Measurements from ENCODE around the gene NPAS3.

NPAS3 gene

DNA sequence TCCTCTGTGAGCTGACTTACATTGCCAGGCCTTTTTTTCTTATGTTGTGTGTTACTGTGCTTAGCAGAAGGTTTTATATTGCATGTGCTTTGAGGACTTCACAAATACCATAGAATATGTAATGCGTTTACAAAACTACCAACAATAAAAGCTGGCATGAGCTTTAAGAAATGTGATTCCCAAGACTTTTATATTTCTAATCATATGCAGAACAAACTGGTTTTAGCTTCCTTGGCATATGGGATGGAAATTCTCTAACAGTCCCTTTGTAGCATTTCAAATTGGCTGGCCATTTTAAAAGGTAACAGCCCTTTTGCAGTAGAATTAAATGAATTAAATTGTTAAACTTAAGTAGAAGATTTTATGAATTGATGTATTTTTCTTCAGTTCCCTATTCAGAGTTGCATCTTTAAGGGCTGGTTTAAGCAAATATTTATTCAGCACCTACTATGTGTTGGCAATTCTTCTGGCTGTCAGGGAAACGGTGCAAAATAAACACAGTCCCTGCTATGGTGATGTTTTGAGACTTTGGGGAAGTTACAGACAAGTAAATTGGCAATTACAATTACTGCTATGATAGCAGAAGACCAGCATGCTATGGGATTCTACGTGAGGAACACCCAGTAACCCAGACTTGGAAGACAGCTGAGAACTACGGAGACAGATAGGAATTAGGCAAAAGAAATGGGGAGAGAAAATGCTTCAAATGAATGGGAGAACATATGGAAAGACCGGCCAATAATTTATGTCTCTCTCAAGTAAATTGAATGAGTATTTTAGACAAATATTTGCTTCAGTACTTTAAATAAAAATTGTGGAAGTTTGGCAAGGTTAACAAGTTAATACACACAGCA is 565.8 kb downstream of the NPAS3 start:
- in situ Hi-C loops (cut with MboI; ENCODE audit: low sequenced_read_pairs) = no loop called here

- in situ Hi-C loops (cut with MboI; ENCODE audit: low sequenced_read_pairs) = no loop called here
These were observed 566.7 kb downstream of the NPAS3 start for GRCh38 chr14:33505266-33505962.

DNA sequence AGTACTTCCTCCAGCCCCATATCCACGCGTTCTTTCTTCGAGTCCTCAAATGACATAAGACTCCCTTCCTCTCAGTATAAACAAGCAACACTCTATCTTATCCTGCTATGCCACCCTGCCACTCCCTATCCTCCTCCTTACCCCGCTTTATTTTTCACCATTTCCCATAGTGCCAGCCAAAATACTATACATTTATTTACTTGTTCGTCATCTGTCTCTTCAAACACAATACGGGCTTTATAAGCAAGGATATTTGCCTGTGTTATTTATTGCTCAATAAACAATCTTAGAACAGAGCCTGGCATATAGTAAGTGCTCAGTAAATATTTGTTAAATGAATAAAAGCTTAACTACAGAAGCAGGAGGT is 567.3 kb downstream of the NPAS3 start:
- in situ Hi-C loops (cut with MboI; ENCODE audit: low sequenced_read_pairs) = no loop called here

DNA sequence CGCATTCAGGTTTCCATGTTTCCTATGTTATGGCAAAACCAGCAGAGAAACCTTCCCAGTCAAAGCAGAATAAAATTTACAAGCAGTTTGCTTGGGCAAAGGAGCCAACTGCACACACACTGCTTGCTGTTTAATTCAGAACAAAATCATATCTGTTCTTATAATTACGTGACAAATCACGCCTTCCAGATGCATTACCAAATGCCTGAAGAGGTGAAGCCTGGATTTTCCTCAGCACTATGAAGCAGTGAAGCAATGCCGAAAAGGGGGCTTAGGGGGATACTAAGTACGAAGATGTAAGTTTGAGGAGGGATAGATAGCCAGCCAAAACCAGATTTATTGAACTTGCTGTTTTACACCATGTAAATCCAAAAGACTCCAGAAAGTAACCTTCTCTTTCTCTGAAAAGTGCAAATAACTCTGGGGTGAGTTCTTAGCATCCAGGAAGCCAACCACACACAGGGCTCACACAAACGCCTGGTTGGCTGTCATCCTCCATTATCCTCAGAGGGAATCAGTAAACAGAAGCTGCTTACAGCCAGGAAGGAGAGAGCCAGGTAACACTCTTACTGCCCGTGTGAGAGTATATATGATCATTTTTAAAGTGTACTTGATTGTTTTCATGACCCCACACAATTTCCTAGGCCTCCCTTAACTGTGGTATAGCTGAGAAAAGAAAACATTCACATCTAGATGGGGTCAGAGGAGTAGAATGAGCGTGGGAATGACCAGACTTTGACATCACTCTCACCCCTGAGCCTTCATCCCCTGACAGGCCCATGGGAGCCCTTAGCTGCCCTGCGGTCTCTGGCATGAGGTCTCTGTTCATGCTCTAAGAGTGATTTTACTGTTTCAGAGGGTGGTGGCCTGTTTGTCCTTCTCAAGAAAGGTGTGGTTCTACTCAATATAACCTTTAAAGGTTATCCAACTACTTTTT is 569.7 kb downstream of the NPAS3 start:
- in situ Hi-C loops (cut with MboI; ENCODE audit: low sequenced_read_pairs) = no loop called here

DNA sequence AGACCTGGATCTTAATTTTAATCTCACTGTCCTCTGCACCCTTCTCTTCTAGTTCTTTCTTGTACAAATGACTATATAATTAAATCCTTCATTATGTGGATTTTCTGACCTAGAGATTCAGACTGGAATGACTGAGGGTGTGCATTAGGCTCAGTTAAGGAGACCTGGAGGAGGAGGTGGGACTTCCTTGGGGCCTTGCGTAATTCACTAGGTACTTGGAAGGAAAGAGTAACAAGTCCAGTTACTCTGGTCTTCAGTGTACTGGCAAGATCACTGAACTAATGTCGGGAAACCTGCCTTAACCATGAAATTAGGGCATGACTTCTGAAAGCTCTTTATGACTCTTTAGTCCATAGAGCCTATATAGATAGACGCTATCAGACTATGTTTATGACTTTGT is 570.8 kb downstream of the NPAS3 start:
- in situ Hi-C loops (cut with MboI; ENCODE audit: low sequenced_read_pairs) = no loop called here

- in situ Hi-C loops (cut with MboI; ENCODE audit: low sequenced_read_pairs) = no loop called here
These were observed 571.4 kb downstream of the NPAS3 start for GRCh38 chr14:33510063-33510481.

- in situ Hi-C loops (cut with MboI; ENCODE audit: low sequenced_read_pairs) = no loop called here
These were observed 572.3 kb downstream of the NPAS3 start for GRCh38 chr14:33510991-33511390.

GRCh38 chr14:33511851-33512640 is 573.4 kb downstream of the NPAS3 start:
- in situ Hi-C loops (cut with MboI; ENCODE audit: low sequenced_read_pairs) = no loop called here

DNA sequence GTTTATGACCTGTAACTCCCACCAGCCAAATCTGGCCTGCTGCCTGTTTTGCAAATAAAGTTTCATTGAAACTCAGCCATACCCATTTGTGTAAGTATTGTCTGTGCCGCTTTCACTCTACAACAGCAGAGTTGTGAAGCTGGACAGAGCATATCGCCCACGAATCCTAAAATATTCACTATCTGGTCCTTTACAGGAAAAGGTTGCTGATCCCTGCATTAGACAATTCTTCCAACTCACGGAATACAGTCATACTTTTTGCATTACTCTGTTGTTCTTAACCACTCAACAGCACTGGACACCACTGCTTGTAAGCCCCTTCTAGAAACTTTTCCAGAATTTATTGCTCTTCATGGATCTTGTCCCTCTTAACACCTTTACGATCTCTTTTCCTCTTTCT is 576.8 kb downstream of the NPAS3 start:
- in situ Hi-C loops (cut with MboI; ENCODE audit: low sequenced_read_pairs) = no loop called here

DNA sequence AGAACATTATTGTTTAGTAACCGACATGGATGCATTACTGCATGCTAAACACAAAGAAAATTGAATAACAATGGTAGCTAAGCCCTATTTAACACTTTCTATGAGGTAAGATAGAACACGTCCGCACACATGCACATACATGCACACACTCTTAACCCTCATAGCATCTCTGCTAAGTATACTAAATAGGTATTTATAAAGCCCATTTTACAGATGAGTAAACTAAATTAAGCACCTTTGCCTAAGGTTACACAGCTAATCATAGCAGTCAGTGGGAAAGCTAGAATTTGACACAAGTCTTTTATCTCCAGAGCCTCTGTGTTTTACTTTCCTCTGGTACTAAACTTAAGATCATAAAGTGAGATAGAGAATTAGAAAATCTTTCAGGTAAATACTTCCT is 577.2 kb downstream of the NPAS3 start:
- in situ Hi-C loops (cut with MboI; ENCODE audit: low sequenced_read_pairs) = no loop called here

GRCh38 chr14:33516898-33517436 is 578.3 kb downstream of the NPAS3 start:
- in situ Hi-C loops (cut with MboI; ENCODE audit: low sequenced_read_pairs) = no loop called here

GRCh38 chr14:33521192-33521591 is 582.5 kb downstream of the NPAS3 start:
- in situ Hi-C loops (cut with MboI; ENCODE audit: low sequenced_read_pairs) = no loop called here

DNA sequence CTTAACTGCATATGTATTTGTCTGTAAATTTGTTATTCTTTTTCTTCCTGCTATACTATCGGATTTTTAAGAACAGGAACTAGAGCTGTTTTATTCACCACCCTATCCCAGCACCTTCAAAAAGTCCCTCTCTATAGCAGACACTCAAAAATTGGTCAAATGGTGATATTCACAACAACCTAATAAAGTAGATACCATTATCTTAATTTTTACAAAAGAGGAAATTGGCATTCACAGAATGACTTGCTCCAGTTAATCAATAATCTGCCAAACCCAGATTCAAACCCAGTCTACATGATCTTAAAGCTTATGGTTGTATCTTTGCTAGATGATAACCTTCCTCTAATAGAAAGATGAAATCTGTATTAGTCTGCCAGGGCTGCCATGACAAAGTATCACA is 585.6 kb downstream of the NPAS3 start:
- in situ Hi-C loops (cut with MboI; ENCODE audit: low sequenced_read_pairs) = no loop called here

DNA sequence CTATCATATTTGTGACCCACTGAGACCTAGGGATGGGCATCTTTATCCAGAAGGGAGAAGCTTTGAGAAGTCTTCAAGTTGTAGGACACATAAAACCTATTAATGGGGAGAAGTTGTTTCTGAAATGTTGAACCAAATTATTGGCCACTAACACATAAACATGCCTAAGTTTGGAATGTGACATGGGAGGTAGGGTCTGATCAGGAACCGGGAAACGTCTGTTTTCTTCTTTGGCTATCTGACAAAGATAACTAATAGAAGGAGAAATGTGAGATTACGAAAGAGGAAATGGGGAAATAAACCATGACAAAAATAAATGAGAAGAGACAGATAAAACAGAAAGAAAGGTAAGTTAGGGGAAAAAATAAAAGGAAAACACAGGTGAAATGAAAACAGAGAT is 586.9 kb downstream of the NPAS3 start:
- in situ Hi-C loops (cut with MboI; ENCODE audit: low sequenced_read_pairs) = no loop called here

- in situ Hi-C loops (cut with MboI; ENCODE audit: low sequenced_read_pairs) = no loop called here
These were observed 588.5 kb downstream of the NPAS3 start for GRCh38 chr14:33527023-33527634.

DNA sequence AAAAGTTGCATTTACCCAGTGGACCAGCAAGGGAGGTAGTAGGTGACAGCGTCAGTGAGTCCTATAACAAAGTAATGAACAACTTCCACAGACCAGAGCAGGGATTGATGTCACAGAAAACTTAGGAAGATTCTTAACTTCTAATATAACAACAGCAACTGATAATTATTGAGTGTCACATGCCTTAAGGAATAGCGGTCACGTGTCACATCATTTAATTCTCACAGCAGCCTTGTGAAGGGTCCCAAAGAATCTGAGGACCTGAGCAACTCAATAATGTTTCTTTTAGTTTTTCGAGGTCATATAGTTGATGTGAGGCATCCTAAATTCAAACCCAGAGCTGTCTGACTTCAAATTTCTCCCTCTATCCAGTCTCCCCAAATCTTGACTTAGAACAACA is 590.0 kb downstream of the NPAS3 start:
- in situ Hi-C loops (cut with MboI; ENCODE audit: low sequenced_read_pairs) = no loop called here

- in situ Hi-C loops (cut with MboI; ENCODE audit: low sequenced_read_pairs) = no loop called here
These were observed 591.4 kb downstream of the NPAS3 start for GRCh38 chr14:33529787-33530757.

GRCh38 chr14:33532553-33532952 is 593.9 kb downstream of the NPAS3 start:
- in situ Hi-C loops (cut with MboI; ENCODE audit: low sequenced_read_pairs) = no loop called here

GRCh38 chr14:33534104-33534503 is 595.4 kb downstream of the NPAS3 start:
- in situ Hi-C loops (cut with MboI; ENCODE audit: low sequenced_read_pairs) = no loop called here
